HCT116 (cell line): ENCODE measurements around the gene FOXO3. TPM values are rescaled to one million over a fixed set of nuclear protein-coding genes. Genes with fewer than 3 reads are reported as not detected.

Experiments used
- ATAC-seq: fragments of 200-7000 bp; cut with Tn5 transposase; 2 replicates; pipeline ENCODE4 v1.9.1; 2020; ENCODE audit warnings: mild to moderate bottlenecking, moderate library complexity
- BruUV-seq: library from RNA; stranded (reverse); fragments of 400-500 nt; replicated peaks from 2 replicates; lab custom pipeline; 2021; lab: Mats Ljungman, UMichigan
- CTCF ChIA-PET: fragments of 300-600 bp; sonication (Branson Sonifier 250); formaldehyde crosslinking; loops from one replicate; lab custom pipeline; 2021; ENCODE audit warnings: antibody characterized with exemption; lab: Charles Lee
- POLR2A ChIA-PET: fragments of 300-600, 350-600 bp; sonication (Branson Sonifier 250); formaldehyde crosslinking; loops from one replicate; lab custom pipeline; 2021; ENCODE audit warnings: antibody characterized with exemption; lab: Charles Lee
- RAD21 ChIA-PET, 2 experiments: fragments of 300-600 bp; sonication (Branson Sonifier 250); formaldehyde crosslinking; loops; one replicate each; lab custom pipeline; 2023; ENCODE audit warnings: low total read pairs in 2 of 2; ENCODE audit not compliant: uncharacterized antibody in 2 of 2, unreplicated experiment in 2 of 2, low non-redundant PET in 1 of 2; lab: Charles Lee
- DNase-seq: peaks from one replicate; pipeline ENCODE4 v3.0.0-alpha.2; 2010; ENCODE audit warnings: low read depth, low spot score
- H2AFZ ChIP-seq: fragments of 200-600 bp; shearing (Covaris generic), sonication (generic); 2 replicates; pipeline ENCODE4 v1.6.1; 2017; ENCODE audit warnings: low read depth, mixed run types, mixed read lengths, antibody characterized with exemption, low read length; ENCODE audit not compliant: poor library complexity, severe bottlenecking
- H3K27ac ChIP-seq: 2 replicates; pipeline ENCODE4 v1.5.1; 2012; ENCODE audit warnings: low read depth, low read length
- H3K27me3 ChIP-seq: fragments of 200-600 bp; sonication (generic); 2 replicates; pipeline ENCODE4 v1.6.1; 2016; ENCODE audit warnings: mixed run types, low read length, mixed read lengths; ENCODE audit not compliant: insufficient read depth
- H3K36me3 ChIP-seq, 2 experiments: fragments of 200-500 bp in 1 of 2; fragments of 200-600 bp in 1 of 2; sonication (Bioruptor generic) in 1 of 2; sonication (generic) in 1 of 2; 2 replicates each; pipeline versions ENCODE4 v1.5.1 to v1.6.1; 2014 to 2016; ENCODE audit warnings: low read length in 2 of 2, inconsistent platforms in 1 of 2, mixed read lengths in 1 of 2, mixed run types in 1 of 2; ENCODE audit not compliant: insufficient read depth in 2 of 2, control insufficient read depth in 1 of 2
- H3K4me1 ChIP-seq, 2 experiments: fragments of 200-600 bp in 1 of 2; sonication (generic) in 1 of 2; 2 replicates each; pipeline versions ENCODE4 v1.5.1 to v1.6.1; 2012 to 2017; ENCODE audit warnings: low read length in 2 of 2, inconsistent platforms in 1 of 2, mild to moderate bottlenecking in 1 of 2, mixed read lengths in 1 of 2, mixed run types in 1 of 2, moderate library complexity in 1 of 2; ENCODE audit not compliant: insufficient read depth in 2 of 2, control insufficient read depth in 1 of 2
- H3K4me2 ChIP-seq: fragments of 200-600 bp; sonication (generic); 2 replicates; pipeline ENCODE4 v1.6.1; 2017; ENCODE audit warnings: mixed run types, low read length, mixed read lengths
- H3K4me3 ChIP-seq, 2 experiments: fragments of 200-600 bp in 1 of 2; sonication (generic) in 1 of 2; replicated peaks in 1 of 2; 2 replicates each; pipeline ENCODE4 v1.5.1; 2011 to 2016; ENCODE audit warnings: low read length in 2 of 2, control low read depth in 1 of 2, low read depth in 1 of 2, mild to moderate bottlenecking in 1 of 2, mixed read lengths in 1 of 2, mixed run types in 1 of 2
- H3K79me2 ChIP-seq: fragments of 200-600 bp; sonication (generic); 2 replicates; pipeline ENCODE4 v1.6.1; 2017; ENCODE audit warnings: mild to moderate bottlenecking, mixed run types, low read length, moderate library complexity, mixed read lengths; ENCODE audit not compliant: insufficient read depth
- H3K9ac ChIP-seq: fragments of 200-600 bp; sonication (generic); 2 replicates; pipeline ENCODE4 v1.6.1; 2016; ENCODE audit warnings: low read length, mixed read lengths
- H3K9me2 ChIP-seq: fragments of 200-600 bp; sonication (generic), shearing (Covaris generic); 2 replicates; pipeline ENCODE4 v1.6.1; 2017; ENCODE audit warnings: mixed run types, mild to moderate bottlenecking, moderate library complexity; ENCODE audit not compliant: insufficient read depth
- H3K9me3 ChIP-seq, 2 experiments: fragments of 200-500 bp in 1 of 2; fragments of 200-600 bp in 1 of 2; sonication (Bioruptor generic) in 1 of 2; sonication (generic) in 1 of 2; 2 replicates each; pipeline ENCODE4 v1.6.1; 2014 to 2017; ENCODE audit warnings: low read length in 2 of 2, mixed read lengths in 2 of 2, inconsistent platforms in 1 of 2, low read depth in 1 of 2, mild to moderate bottlenecking in 1 of 2, mixed run types in 1 of 2, moderate library complexity in 1 of 2; ENCODE audit not compliant: control insufficient read depth in 1 of 2, insufficient read depth in 1 of 2
- H4K20me1 ChIP-seq: fragments of 200-600 bp; sonication (generic), shearing (Covaris generic); 2 replicates; pipeline ENCODE4 v1.6.1; 2017; ENCODE audit warnings: mixed run types, mild to moderate bottlenecking, moderate library complexity; ENCODE audit not compliant: insufficient read depth
- ATF3 ChIP-seq: IDR thresholded peaks from 2 replicates; pipeline ENCODE4 v1.6.1; 2012
- CEBPB ChIP-seq: IDR thresholded peaks from 2 replicates; pipeline ENCODE4 v1.6.1; 2012; ENCODE audit warnings: low read depth
- EGR1 ChIP-seq: IDR thresholded peaks from 2 replicates; pipeline ENCODE4 v1.6.1; 2012; ENCODE audit warnings: low read depth
- EZH2 ChIP-seq: fragments of 200-600 bp; sonication (generic); IDR thresholded peaks from 2 replicates; pipeline ENCODE4 v1.6.1; 2017; ENCODE audit warnings: antibody characterized with exemption, mixed run types
- EZH2phosphoT487 ChIP-seq: fragments of 200-600 bp; IDR thresholded peaks from 2 replicates; pipeline ENCODE4 v1.6.1; 2018; ENCODE audit warnings: antibody characterized with exemption, borderline replicate concordance
- JUND ChIP-seq: IDR thresholded peaks from 2 replicates; pipeline ENCODE4 v1.6.1; 2012
- MAX ChIP-seq: IDR thresholded peaks from 2 replicates; pipeline ENCODE4 v1.6.1; 2012
- POLR2A ChIP-seq: IDR thresholded peaks from 2 replicates; pipeline ENCODE4 v1.7.0; 2011; ENCODE audit warnings: borderline replicate concordance; ENCODE audit not compliant: insufficient read depth, insufficient read length; ENCODE audit errors: extremely low read depth
- POLR2AphosphoS5 ChIP-seq: IDR thresholded peaks from 2 replicates; pipeline ENCODE4 v1.6.1; 2011; ENCODE audit warnings: mild to moderate bottlenecking, low read depth, low read length, moderate library complexity
- SIN3A ChIP-seq: IDR thresholded peaks from 2 replicates; pipeline ENCODE4 v1.6.1; 2012; ENCODE audit warnings: low read depth
- TCF7L2 ChIP-seq: IDR thresholded peaks from 2 replicates; pipeline ENCODE4 v1.7.0; 2011; ENCODE audit warnings: borderline replicate concordance, inconsistent platforms; ENCODE audit not compliant: insufficient read depth, insufficient read length; ENCODE audit errors: extremely low read depth
- ZFX ChIP-seq: fragments of 450-650 bp; IDR thresholded peaks from 2 replicates; pipeline ENCODE4 v1.6.1; 2017
- ZNF274 ChIP-seq: fragments of 200-500 bp; sonication (Bioruptor generic); IDR thresholded peaks from 2 replicates; pipeline ENCODE4 v1.6.1; 2014; ENCODE audit warnings: mild to moderate bottlenecking, low read depth, low read length, inconsistent platforms
- intact Hi-C: fragments of 100-400 bp; cut with micrococcal nuclease; formaldehyde crosslinking; loops from 2 replicates; pipeline ENCODE4 v1.10.0; 2022
- total RNA-seq: library from RNA; stranded (reverse); gene quantifications from one replicate; pipeline ENCODE4 v1.2.1, GENCODE V29; 2021; ENCODE audit not compliant: unreplicated experiment
- TF ChIP-seq, protein P1 (sequence below), 3 experiments: fragments of 200-600 bp in 1 of 3; sonication (generic) in 1 of 3; IDR thresholded peaks in 2 of 3; conservative IDR thresholded peaks in 1 of 3; 2 replicates each; pipeline ENCODE4 v1.5.1; 2012 to 2017; ENCODE audit warnings: low read depth in 2 of 3, low read length in 2 of 3, antibody characterized with exemption in 1 of 3, borderline replicate concordance in 1 of 3, control low read depth in 1 of 3, mild to moderate bottlenecking in 1 of 3, mixed read lengths in 1 of 3, mixed run types in 1 of 3, moderate library complexity in 1 of 3; ENCODE audit not compliant: insufficient read depth in 1 of 3
- TF ChIP-seq, protein P2 (sequence below): IDR thresholded peaks from 2 replicates; pipeline ENCODE4 v1.6.1; 2012; ENCODE audit warnings: low read depth

The FOXO3 gene
- total RNA-seq, 1 experiment from 2014 or later, result 40.0 TPM

DNA sequence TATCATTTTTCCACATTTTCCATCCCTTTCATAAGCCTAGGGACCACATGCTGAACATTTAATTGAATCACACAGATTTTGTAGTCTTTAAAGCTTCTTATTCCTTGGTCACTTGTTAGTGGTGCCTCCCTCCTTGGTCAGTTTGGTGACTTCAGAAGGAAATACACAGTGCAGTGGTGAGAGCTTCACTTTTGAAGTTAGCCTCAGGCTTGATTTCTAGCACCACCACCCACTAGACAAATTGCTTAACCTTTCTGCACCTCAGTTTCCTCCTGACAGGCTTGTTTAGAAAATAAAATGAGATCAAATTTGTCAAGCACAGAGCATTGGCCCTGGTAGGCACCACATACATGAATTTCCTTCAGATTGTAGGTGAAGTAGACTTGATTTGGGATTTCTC, 91.7 kb downstream of the FOXO3 start:
- no TSS peak for BruUV-seq
- DNase-seq (no peak), ATAC-seq (no peak)
- Histone ChIP-seq H3K79me2 (peaks cover 39% of the 10 kb centered on the region), H4K20me1 (peaks cover 5% of the 10 kb centered on the region; the same call in 1 of the 2 replicates), H3K9ac (no peak overlapping the region), H3K4me3 (no peak overlapping the region), H3K36me3 (no peaks in the 10 kb centered on the region), H3K9me2 (no peaks in the 10 kb centered on the region), H3K9me3 (no peaks in the 10 kb centered on the region), H2AFZ (no peak overlapping the region), H3K27me3 (no peaks in the 10 kb centered on the region), H3K4me1 (no peaks in the 10 kb centered on the region), H3K27ac (no peak overlapping the region), H3K4me2 (no peak overlapping the region)
- intact Hi-C loops, result no loop called here
- CTCF ChIA-PET, result no interaction called here
- no peak for TF ChIP-seq CEBPB
- TF ChIP-seq SIN3A, result no peak
- no peak for TF ChIP-seq POLR2AphosphoS5
- TF ChIP-seq ZNF274, result no peak
- no peak for TF ChIP-seq ATF3
- no peak for TF ChIP-seq EZH2
- TF ChIP-seq JUND, result no peak
- no peak for TF ChIP-seq TCF7L2
- no peak for TF ChIP-seq EZH2phosphoT487
- TF ChIP-seq, protein P1, sequence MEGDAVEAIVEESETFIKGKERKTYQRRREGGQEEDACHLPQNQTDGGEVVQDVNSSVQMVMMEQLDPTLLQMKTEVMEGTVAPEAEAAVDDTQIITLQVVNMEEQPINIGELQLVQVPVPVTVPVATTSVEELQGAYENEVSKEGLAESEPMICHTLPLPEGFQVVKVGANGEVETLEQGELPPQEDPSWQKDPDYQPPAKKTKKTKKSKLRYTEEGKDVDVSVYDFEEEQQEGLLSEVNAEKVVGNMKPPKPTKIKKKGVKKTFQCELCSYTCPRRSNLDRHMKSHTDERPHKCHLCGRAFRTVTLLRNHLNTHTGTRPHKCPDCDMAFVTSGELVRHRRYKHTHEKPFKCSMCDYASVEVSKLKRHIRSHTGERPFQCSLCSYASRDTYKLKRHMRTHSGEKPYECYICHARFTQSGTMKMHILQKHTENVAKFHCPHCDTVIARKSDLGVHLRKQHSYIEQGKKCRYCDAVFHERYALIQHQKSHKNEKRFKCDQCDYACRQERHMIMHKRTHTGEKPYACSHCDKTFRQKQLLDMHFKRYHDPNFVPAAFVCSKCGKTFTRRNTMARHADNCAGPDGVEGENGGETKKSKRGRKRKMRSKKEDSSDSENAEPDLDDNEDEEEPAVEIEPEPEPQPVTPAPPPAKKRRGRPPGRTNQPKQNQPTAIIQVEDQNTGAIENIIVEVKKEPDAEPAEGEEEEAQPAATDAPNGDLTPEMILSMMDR (IDR thresholded peaks at IDR 0.05 in 2 of 3, conservative IDR thresholded peaks at IDR 0.05 in 1 of 3; ENCODE audit: borderline replicate concordance in 1 of 3, insufficient read depth in 1 of 3, low read depth in 2 of 3, low read length in 2 of 3), result no peak
- TF ChIP-seq ZFX, result no peak
- TF ChIP-seq, protein P2, sequence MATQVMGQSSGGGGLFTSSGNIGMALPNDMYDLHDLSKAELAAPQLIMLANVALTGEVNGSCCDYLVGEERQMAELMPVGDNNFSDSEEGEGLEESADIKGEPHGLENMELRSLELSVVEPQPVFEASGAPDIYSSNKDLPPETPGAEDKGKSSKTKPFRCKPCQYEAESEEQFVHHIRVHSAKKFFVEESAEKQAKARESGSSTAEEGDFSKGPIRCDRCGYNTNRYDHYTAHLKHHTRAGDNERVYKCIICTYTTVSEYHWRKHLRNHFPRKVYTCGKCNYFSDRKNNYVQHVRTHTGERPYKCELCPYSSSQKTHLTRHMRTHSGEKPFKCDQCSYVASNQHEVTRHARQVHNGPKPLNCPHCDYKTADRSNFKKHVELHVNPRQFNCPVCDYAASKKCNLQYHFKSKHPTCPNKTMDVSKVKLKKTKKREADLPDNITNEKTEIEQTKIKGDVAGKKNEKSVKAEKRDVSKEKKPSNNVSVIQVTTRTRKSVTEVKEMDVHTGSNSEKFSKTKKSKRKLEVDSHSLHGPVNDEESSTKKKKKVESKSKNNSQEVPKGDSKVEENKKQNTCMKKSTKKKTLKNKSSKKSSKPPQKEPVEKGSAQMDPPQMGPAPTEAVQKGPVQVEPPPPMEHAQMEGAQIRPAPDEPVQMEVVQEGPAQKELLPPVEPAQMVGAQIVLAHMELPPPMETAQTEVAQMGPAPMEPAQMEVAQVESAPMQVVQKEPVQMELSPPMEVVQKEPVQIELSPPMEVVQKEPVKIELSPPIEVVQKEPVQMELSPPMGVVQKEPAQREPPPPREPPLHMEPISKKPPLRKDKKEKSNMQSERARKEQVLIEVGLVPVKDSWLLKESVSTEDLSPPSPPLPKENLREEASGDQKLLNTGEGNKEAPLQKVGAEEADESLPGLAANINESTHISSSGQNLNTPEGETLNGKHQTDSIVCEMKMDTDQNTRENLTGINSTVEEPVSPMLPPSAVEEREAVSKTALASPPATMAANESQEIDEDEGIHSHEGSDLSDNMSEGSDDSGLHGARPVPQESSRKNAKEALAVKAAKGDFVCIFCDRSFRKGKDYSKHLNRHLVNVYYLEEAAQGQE, result no peak
- no peak for TF ChIP-seq EGR1
- TF ChIP-seq MAX, result no peak
- no peak for TF ChIP-seq POLR2A
- POLR2A ChIA-PET, result no interaction called here
- RAD21 ChIA-PET, result no interaction called here
